ENCODE measurements around the gene GKAP1. TPM values are rescaled to one million over a fixed set of nuclear protein-coding genes. Genes with fewer than 3 reads are reported as not detected.
"Not testable (repeated sequence)": the region's sequence is repeated elsewhere in the genome, so short reads cannot be mapped to it uniquely, and the experiment has no call there.

Gene GKAP1
- total RNA-seq, 1 donor from 2014 or later = 1.5 TPM

- DNase-seq (ENCODE audit: low spot score) = no peak
- intact Hi-C loops (cut with micrococcal nuclease) = no loop called here
These were observed 101.8 kb downstream of the GKAP1 start for GRCh38 chr9:83715794-83716193.

DNA sequence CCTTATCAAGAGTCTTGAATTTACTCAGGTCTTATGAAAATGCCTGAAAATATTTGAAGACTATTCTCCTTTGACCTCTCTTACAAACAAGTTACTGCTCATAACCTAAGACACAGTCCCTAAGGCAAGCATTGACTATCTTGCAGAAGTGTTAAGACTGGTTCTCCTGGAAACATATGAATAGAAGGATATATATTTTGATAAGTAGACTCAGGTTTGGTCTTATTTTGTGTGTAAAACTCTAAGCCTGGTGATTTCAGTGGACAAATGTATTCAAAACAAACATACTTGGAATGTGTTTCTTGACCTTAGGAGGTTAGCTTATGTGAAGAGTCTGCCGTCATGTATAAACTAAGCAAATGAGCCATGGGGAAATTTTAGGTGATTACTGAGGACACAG, 102.3 kb downstream of the GKAP1 start:
- Mint-ChIP-seq H3K36me3 (ENCODE audit: low read depth) (no peaks in the 10 kb centered on the region), H3K27me3 (ENCODE audit: insufficient read depth) (peaks cover 7% of the 10 kb centered on the region), H3K4me1 (ENCODE audit: low read depth) (no peaks in the 10 kb centered on the region), H3K9me3 (no peaks in the 10 kb centered on the region), H3K27ac (no peak overlapping the region), H3K4me3 (no peak overlapping the region)
- intact Hi-C loops (cut with micrococcal nuclease) = no loop called here
- no peak for DNase-seq (ENCODE audit: low spot score)

More at GRCh38 chr9:83715794-83716193, 101.8 kb downstream of the GKAP1 start:
- no peaks in the 10 kb centered on the region for H3K36me3 Mint-ChIP-seq (ENCODE audit: low read depth)
- H3K4me1 Mint-ChIP-seq (ENCODE audit: low read depth) = no peaks in the 10 kb centered on the region
- no peak overlapping the region for H3K4me3 Mint-ChIP-seq
- no peak overlapping the region for H3K27ac Mint-ChIP-seq
- H3K27me3 Mint-ChIP-seq (ENCODE audit: insufficient read depth) = peaks cover 7% of the 10 kb centered on the region
- no peaks in the 10 kb centered on the region for H3K9me3 Mint-ChIP-seq

DNA sequence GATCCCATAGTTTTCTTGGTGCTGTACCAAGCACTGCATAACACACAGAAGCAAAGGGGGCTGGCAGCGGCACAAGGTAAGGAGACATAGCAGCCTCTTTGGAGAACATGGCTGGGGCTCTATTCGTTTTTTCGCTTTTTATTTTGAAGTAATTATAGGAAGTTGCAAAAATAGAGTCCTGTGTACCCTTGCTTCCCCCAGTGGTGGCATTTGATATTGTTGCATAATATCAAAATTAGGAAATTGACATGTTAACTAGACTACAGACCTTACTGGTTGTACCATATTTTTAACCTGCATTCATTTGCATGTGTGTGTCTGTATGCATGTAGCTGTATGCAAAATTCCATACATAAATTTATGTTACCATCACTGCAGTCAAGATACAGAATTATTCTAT, 103.2 kb downstream of the GKAP1 start:
- intact Hi-C loops (cut with micrococcal nuclease) = no loop called here
- H3K27me3 Mint-ChIP-seq (ENCODE audit: insufficient read depth) = peaks cover 7% of the 10 kb centered on the region

DNA sequence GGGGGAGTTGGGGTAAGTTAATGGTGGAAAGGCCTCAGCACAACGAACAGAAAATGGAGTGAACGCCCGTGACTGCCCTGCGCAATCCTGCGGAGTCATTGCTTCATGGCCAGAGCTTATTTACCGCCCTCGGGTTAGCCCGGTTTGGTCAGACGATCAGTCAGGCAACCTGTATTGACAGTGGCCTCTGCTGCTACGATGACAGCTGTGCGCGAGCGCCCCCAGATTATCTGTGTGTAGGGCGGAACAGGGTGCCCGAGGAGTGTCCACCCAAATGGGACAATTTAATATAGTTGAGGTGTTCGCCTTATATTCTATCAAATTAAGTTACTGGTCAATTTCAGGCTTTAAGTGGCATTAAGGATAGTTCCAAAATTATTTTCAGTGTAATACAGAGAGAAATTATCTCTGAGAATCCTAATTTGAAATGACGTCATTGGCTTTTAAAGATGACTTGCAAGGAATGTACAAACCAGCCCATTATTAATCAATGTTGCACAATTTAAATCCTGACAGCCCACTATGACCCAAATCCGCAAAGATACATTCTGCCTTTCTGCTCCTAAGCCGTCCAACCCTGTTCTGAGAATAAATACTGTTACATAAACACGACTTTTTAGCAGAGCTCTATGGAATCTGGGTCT, 108.9 kb downstream of the GKAP1 start:
- Mint-ChIP-seq H3K4me1 (ENCODE audit: low read depth) (peaks cover 32% of the 10 kb centered on the region), H3K36me3 (ENCODE audit: low read depth) (peaks cover 19% of the 10 kb centered on the region), H3K9me3 (no peaks in the 10 kb centered on the region), H3K27ac (peak overlapping the region; percentile 96), H3K4me3 (peak overlapping the region; percentile 87), H3K27me3 (ENCODE audit: insufficient read depth) (peaks cover 3% of the 10 kb centered on the region)
- DNase-seq (ENCODE audit: low spot score) = peak; percentile 27
- intact Hi-C loops (cut with micrococcal nuclease) = loop anchor here (1.0 to 10.0 kb wide), 4 partner anchors 85 to 1046 kb away; partner anchors contain the start of genes GKAP1 and IDNK

More for the DNA sequence above, 103.2 kb downstream of the GKAP1 start:
- Mint-ChIP-seq H3K36me3 (ENCODE audit: low read depth) (no peaks in the 10 kb centered on the region), H3K4me3 (no peak overlapping the region), H3K27ac (no peak overlapping the region), H3K9me3 (no peaks in the 10 kb centered on the region), H3K4me1 (ENCODE audit: low read depth) (peaks cover 2% of the 10 kb centered on the region)
- no peak for DNase-seq (ENCODE audit: low spot score)

GRCh38 chr9:83707768-83708514, 109.6 kb downstream of the GKAP1 start, which contains the start of gene UBQLN1:
TSS of gene UBQLN1 (minus strand) at chr9:83707958. CDS start at chr9:83707679, 279 bp downstream.
- DNase-seq (ENCODE audit: low spot score) = peak; percentile 89
- Mint-ChIP-seq H3K27me3 (ENCODE audit: insufficient read depth) (no peaks in the 10 kb centered on the region), H3K36me3 (ENCODE audit: low read depth) (peaks cover 19% of the 10 kb centered on the region)

DNA sequence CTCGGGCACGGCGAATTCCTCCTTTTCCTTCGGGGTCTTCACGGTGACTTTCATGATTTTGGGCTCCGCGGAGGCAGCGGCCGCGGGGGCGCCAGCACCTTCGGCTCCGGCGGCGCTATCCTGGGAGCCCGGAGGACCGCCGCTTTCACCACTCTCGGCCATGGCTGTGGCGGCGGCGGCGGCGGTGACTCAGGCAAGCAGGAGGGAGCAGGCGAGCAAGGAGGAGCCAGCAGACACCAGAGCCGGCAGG, 110.1 kb downstream of the GKAP1 start:
- H3K27ac Mint-ChIP-seq = peak overlapping the region; percentile 96
- intact Hi-C loops (cut with micrococcal nuclease) = loop anchor here (1.0 to 10.0 kb wide), 5 partner anchors 59 to 1047 kb away; partner anchors contain the start of genes HNRNPK, KIF27 and RMI1
- peak overlapping the region; percentile 87 for H3K4me3 Mint-ChIP-seq
- no peaks in the 10 kb centered on the region for H3K27me3 Mint-ChIP-seq (ENCODE audit: insufficient read depth)
- peaks cover 19% of the 10 kb centered on the region for H3K36me3 Mint-ChIP-seq (ENCODE audit: low read depth)
- H3K4me1 Mint-ChIP-seq (ENCODE audit: low read depth) = peaks cover 40% of the 10 kb centered on the region
- H3K9me3 Mint-ChIP-seq = no peaks in the 10 kb centered on the region
- DNase-seq (ENCODE audit: low spot score) = no peak

More at GRCh38 chr9:83707768-83708514, 109.6 kb downstream of the GKAP1 start, which contains the start of gene UBQLN1:
- peak within 1 kb of the TSS; percentile 96 for H3K27ac Mint-ChIP-seq
- no peaks in the 10 kb centered on the region for H3K9me3 Mint-ChIP-seq
- H3K4me3 Mint-ChIP-seq = peak within 1 kb of the TSS; percentile 87
- intact Hi-C loops (cut with micrococcal nuclease) = loop anchor here (1.0 to 10.0 kb wide), 7 partner anchors 59 to 1047 kb away; partner anchors contain the start of genes GKAP1, HNRNPK, IDNK and KIF27
- H3K4me1 Mint-ChIP-seq (ENCODE audit: low read depth) = peaks cover 36% of the 10 kb centered on the region

GRCh38 chr9:83706676-83707517, 110.7 kb downstream of the GKAP1 start:
- intact Hi-C loops (cut with micrococcal nuclease) = loop anchor here (1.0 to 10.0 kb wide), 7 partner anchors 9 to 1048 kb away; partner anchors contain the start of genes HNRNPK, KIF27 and RMI1
- Mint-ChIP-seq H3K36me3 (ENCODE audit: low read depth) (peaks cover 19% of the 10 kb centered on the region), H3K27me3 (ENCODE audit: insufficient read depth) (no peaks in the 10 kb centered on the region), H3K27ac (peak overlapping the region; percentile 96), H3K4me3 (peak overlapping the region; percentile 87), H3K4me1 (ENCODE audit: low read depth) (peaks cover 41% of the 10 kb centered on the region), H3K9me3 (no peaks in the 10 kb centered on the region)
- peak; percentile 49 for DNase-seq (ENCODE audit: low spot score)

- Mint-ChIP-seq H3K4me3 (peak overlapping the region; percentile 87), H3K36me3 (ENCODE audit: low read depth) (peaks cover 23% of the 10 kb centered on the region), H3K4me1 (ENCODE audit: low read depth) (peaks cover 55% of the 10 kb centered on the region), H3K27ac (peak overlapping the region; percentile 85)
- not testable (repeated sequence) for H3K9me3 Mint-ChIP-seq; H3K27me3 Mint-ChIP-seq (ENCODE audit: insufficient read depth); DNase-seq (ENCODE audit: low spot score)
- intact Hi-C loops (cut with micrococcal nuclease) = loop anchor here (5.0 to 10.0 kb wide), 2 partner anchors 592 to 1050 kb away; no protein-coding TSS in a partner anchor
These were observed 112.3 kb downstream of the GKAP1 start for GRCh38 chr9:83705219-83705651.

GRCh38 chr9:83701769-83702168, 115.8 kb downstream of the GKAP1 start:
- no peak overlapping the region for H3K4me3 Mint-ChIP-seq
- peaks cover 64% of the 10 kb centered on the region for H3K4me1 Mint-ChIP-seq (ENCODE audit: low read depth)
- H3K27ac Mint-ChIP-seq = no peak overlapping the region
- no peaks in the 10 kb centered on the region for H3K27me3 Mint-ChIP-seq (ENCODE audit: insufficient read depth)
- peaks cover 25% of the 10 kb centered on the region for H3K36me3 Mint-ChIP-seq (ENCODE audit: low read depth)
- no peak for DNase-seq (ENCODE audit: low spot score)
- intact Hi-C loops (cut with micrococcal nuclease) = loop anchor here (10.0 kb wide), 1 partner anchor 1053 kb away; no protein-coding TSS in a partner anchor
- H3K9me3 Mint-ChIP-seq = no peaks in the 10 kb centered on the region

DNA sequence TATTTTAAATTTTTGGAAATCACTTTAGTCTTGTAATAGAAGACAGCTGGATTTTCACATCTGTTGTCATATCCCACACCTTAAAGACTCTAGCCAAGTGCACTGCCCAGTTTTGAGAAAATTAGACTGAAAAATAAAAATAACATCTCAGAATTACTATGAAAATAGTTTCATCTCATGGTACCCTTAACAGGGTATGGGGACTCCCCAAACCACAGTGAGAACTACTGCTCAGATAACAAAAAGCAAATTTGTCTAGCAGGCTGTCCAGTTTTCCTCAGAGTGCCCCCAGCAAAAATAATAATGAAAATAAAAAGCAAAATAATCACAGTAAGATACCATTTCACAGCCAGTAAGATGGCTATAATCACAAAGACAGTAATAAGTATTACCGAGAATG, 116.3 kb downstream of the GKAP1 start:
- no peak for DNase-seq (ENCODE audit: low spot score)
- Mint-ChIP-seq H3K27ac (no peak overlapping the region), H3K36me3 (ENCODE audit: low read depth) (peaks cover 20% of the 10 kb centered on the region)

DNA sequence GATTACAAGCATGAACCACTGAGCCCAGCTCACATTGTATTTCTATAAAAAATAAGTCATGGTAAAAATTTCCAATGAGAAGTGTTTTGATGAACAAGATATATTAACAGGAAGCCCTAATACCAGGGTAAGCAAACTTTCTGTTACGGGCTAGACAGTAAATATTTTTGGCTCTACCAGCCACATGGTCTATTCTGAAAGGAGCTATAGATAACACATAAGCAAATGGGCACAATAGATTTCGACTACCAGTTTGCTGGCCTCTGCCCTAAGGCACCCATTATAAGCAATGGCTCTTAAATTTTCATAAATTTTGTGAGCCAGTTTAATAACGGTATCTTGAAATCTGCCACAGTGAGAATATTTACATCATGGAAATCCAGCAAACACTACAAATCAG, 118.0 kb downstream of the GKAP1 start:
- Mint-ChIP-seq H3K4me1 (ENCODE audit: low read depth) (peaks cover 55% of the 10 kb centered on the region), H3K4me3 (peak overlapping the region; percentile 22)
- intact Hi-C loops (cut with micrococcal nuclease) = loop anchor here (10.0 kb wide), 1 partner anchor 1055 kb away; no protein-coding TSS in a partner anchor

More for the DNA sequence above, 116.3 kb downstream of the GKAP1 start:
- Mint-ChIP-seq H3K9me3 (no peaks in the 10 kb centered on the region), H3K4me1 (ENCODE audit: low read depth) (peaks cover 60% of the 10 kb centered on the region), H3K27me3 (ENCODE audit: insufficient read depth) (no peaks in the 10 kb centered on the region), H3K4me3 (no peak overlapping the region)
- intact Hi-C loops (cut with micrococcal nuclease) = loop anchor here (10.0 kb wide), 1 partner anchor 1054 kb away; no protein-coding TSS in a partner anchor

GRCh38 chr9:83698976-83699585, 118.5 kb downstream of the GKAP1 start:
- Mint-ChIP-seq H3K27me3 (ENCODE audit: insufficient read depth) (no peaks in the 10 kb centered on the region), H3K36me3 (ENCODE audit: low read depth) (peaks cover 7% of the 10 kb centered on the region), H3K9me3 (no peaks in the 10 kb centered on the region), H3K27ac (no peak overlapping the region), H3K4me3 (peak overlapping the region; percentile 22), H3K4me1 (ENCODE audit: low read depth) (peaks cover 60% of the 10 kb centered on the region)
- DNase-seq (ENCODE audit: low spot score) = no peak
- intact Hi-C loops (cut with micrococcal nuclease) = loop anchor here (1.0 kb wide), 1 partner anchor 7 kb away; no protein-coding TSS in a partner anchor

More for the DNA sequence above, 118.0 kb downstream of the GKAP1 start:
- Mint-ChIP-seq H3K27me3 (ENCODE audit: insufficient read depth) (no peaks in the 10 kb centered on the region), H3K9me3 (no peaks in the 10 kb centered on the region), H3K36me3 (ENCODE audit: low read depth) (peaks cover 7% of the 10 kb centered on the region), H3K27ac (no peak overlapping the region)
- DNase-seq (ENCODE audit: low spot score) = no peak
